PC-3 (cell line): ENCODE measurements around the gene CRAMP1. TPM values are rescaled to one million over a fixed set of nuclear protein-coding genes. Genes with fewer than 3 reads are reported as not detected.

ENCODE experiments used
- ATAC-seq: fragments of 200-7000 bp; cut with Tn5 transposase; 2 replicates; pipeline ENCODE4 v1.9.1; 2020; ENCODE audit warnings: mild to moderate bottlenecking, moderate library complexity
- BruUV-seq: library from RNA; stranded (reverse); fragments of 400-500 nt; replicated peaks from 2 replicates; lab custom pipeline; 2021; lab: Mats Ljungman, UMichigan
- CTCF ChIA-PET: fragments of 300-600 bp; sonication (Branson Sonifier 250); formaldehyde crosslinking; loops from one replicate; lab custom pipeline; 2022; ENCODE audit warnings: antibody characterized with exemption; lab: Charles Lee
- POLR2A ChIA-PET: fragments of 300-600 bp; sonication (Branson Sonifier 250); formaldehyde crosslinking; loops from one replicate; lab custom pipeline; 2022; ENCODE audit warnings: antibody characterized with exemption; ENCODE audit not compliant: unreplicated experiment; lab: Charles Lee
- DNase-seq: peaks from one replicate; pipeline ENCODE4 v3.0.0-alpha.2; 2015
- H2AFZ ChIP-seq: fragments of 300-600 bp; sonication (generic); 2 replicates; pipeline ENCODE4 v1.6.0; 2016; ENCODE audit warnings: antibody characterized with exemption, low read length
- H3F3A ChIP-seq: fragments of 300-600 bp; sonication (generic); one replicate; pipeline ENCODE4 v1.6.0; 2017; ENCODE audit warnings: antibody characterized with exemption, low read length, control low read depth, mild to moderate bottlenecking; ENCODE audit not compliant: unreplicated experiment
- H3K27ac ChIP-seq: fragments of 300-600 bp; sonication (generic); 2 replicates; pipeline ENCODE4 v1.5.1; 2016; ENCODE audit warnings: mild to moderate bottlenecking, low read length
- H3K27me3 ChIP-seq: fragments of 300-600 bp; sonication (generic); 2 replicates; pipeline ENCODE4 v1.6.1; 2016; ENCODE audit warnings: low read length, mixed read lengths
- H3K36me3 ChIP-seq: fragments of 300-600 bp; sonication (generic); 2 replicates; pipeline ENCODE4 v1.6.1; 2016; ENCODE audit warnings: low read depth, mixed run types, low read length, mixed read lengths
- H3K4me1 ChIP-seq: fragments of 300-600 bp; sonication (generic); 2 replicates; pipeline ENCODE4 v1.5.1; 2016; ENCODE audit warnings: low read length; ENCODE audit not compliant: insufficient read depth
- H3K4me2 ChIP-seq: fragments of 300-600 bp; sonication (generic); 2 replicates; pipeline ENCODE4 v1.6.0; 2016; ENCODE audit warnings: low read length
- H3K4me3 ChIP-seq: fragments of 300-600 bp; sonication (generic); 2 replicates; pipeline ENCODE4 v1.5.1; 2016; ENCODE audit warnings: mild to moderate bottlenecking, low read length, mixed read lengths
- H3K79me2 ChIP-seq: fragments of 300-600 bp; sonication (generic); 2 replicates; pipeline ENCODE4 v1.6.1; 2017; ENCODE audit warnings: low read length, mixed read lengths
- H3K9ac ChIP-seq: fragments of 300-600 bp; sonication (generic); 2 replicates; pipeline ENCODE4 v1.6.0; 2016; ENCODE audit warnings: mild to moderate bottlenecking, low read length
- H3K9me2 ChIP-seq: fragments of 300-600 bp; sonication (generic); replicated peaks from 2 replicates; pipeline ENCODE4 v1.6.1; 2016; ENCODE audit warnings: mixed run types, low read length, mixed read lengths
- H3K9me3 ChIP-seq: fragments of 300-600 bp; sonication (generic); 2 replicates; pipeline ENCODE4 v1.6.1; 2016; ENCODE audit warnings: low read length, mixed read lengths
- H4K20me1 ChIP-seq: fragments of 300-600 bp; sonication (generic); 2 replicates; pipeline ENCODE4 v1.6.1; 2016; ENCODE audit warnings: low read length, mixed read lengths
- CTCF ChIP-seq: fragments of 300-600 bp; sonication (generic); conservative IDR thresholded peaks from 2 replicates; pipeline ENCODE4 v1.5.1; 2017; ENCODE audit warnings: antibody characterized with exemption, low read depth, mild to moderate bottlenecking, low read length
- EZH2 ChIP-seq: fragments of 300-600 bp; sonication (generic); IDR thresholded peaks from one replicate; pipeline ENCODE4 v1.6.1; 2017; ENCODE audit warnings: antibody characterized with exemption, mild to moderate bottlenecking, low read length; ENCODE audit not compliant: unreplicated experiment
- EZH2phosphoT487 ChIP-seq: fragments of 300-600 bp; sonication (generic); IDR thresholded peaks from 2 replicates; pipeline ENCODE4 v1.6.1; 2018; ENCODE audit warnings: mild to moderate bottlenecking, antibody characterized with exemption, low read length, borderline replicate concordance
- intact Hi-C: fragments of 100-400 bp; cut with micrococcal nuclease; formaldehyde crosslinking; loops from 2 replicates; pipeline ENCODE4 v1.9.0; 2023
- total RNA-seq: library from RNA; depleted of rRNA; stranded (reverse); fragments of >200 nt; gene quantifications from 2 replicates; pipeline ENCODE4 v1.2.3, GENCODE V29; 2014

The CRAMP1 gene
- total RNA-seq, 1 experiment from 2014 or later, result 8.5 TPM

GRCh38 chr16:1614456-1615102 is 2.4 kb downstream of the CRAMP1 start:
- peaks cover 71% of the 10 kb centered on the region for H3K79me2 ChIP-seq
- CTCF ChIA-PET, result no interaction called here
- H3K4me2 ChIP-seq, result peak overlapping the region; percentile 76
- TF ChIP-seq CTCF, result no peak
- no peak for TF ChIP-seq EZH2phosphoT487
- no peak for TF ChIP-seq EZH2
- H3K4me3 ChIP-seq, result peak overlapping the region; percentile 66
- no peaks in the 10 kb centered on the region for H3K9me2 ChIP-seq
- ATAC-seq (no peak), DNase-seq (peak; percentile 12)
- BruUV-seq, result no TSS peak
- no peak overlapping the region for H2AFZ ChIP-seq
- H3K9me3 ChIP-seq, result no peaks in the 10 kb centered on the region
- no peak overlapping the region for H3K27ac ChIP-seq
- H3K4me1 ChIP-seq, result peaks cover 20% of the 10 kb centered on the region
- no peaks in the 10 kb centered on the region for H3K27me3 ChIP-seq
- POLR2A ChIA-PET, result interaction anchor here (0.6 kb wide), 1 partner anchor 1409 kb away, joined by 5 read pairs; no protein-coding TSS in a partner anchor
- H3K9ac ChIP-seq, result peak overlapping the region; percentile 76
- H3K36me3 ChIP-seq, result peaks cover 14% of the 10 kb centered on the region
- intact Hi-C loops, result loop anchor here (5.0 kb wide), 2 partner anchors 33 to 93 kb away; partner anchors contain the start of gene MAPK8IP3
- no peaks in the 10 kb centered on the region for H3F3A ChIP-seq
- H4K20me1 ChIP-seq, result peaks cover 6% of the 10 kb centered on the region; the same call in 1 of the 2 replicates

GRCh38 chr16:1615761-1616160 is 3.6 kb downstream of the CRAMP1 start:
- Histone ChIP-seq H3K36me3 (peaks cover 14% of the 10 kb centered on the region), H3K4me1 (peaks cover 15% of the 10 kb centered on the region), H3K4me2 (peak overlapping the region; percentile 76), H3F3A (no peaks in the 10 kb centered on the region), H3K4me3 (peak overlapping the region; percentile 66; the same call in 1 of the 2 replicates), H3K9me2 (no peaks in the 10 kb centered on the region), H2AFZ (no peak overlapping the region), H3K9ac (no peak overlapping the region), H4K20me1 (peaks cover 6% of the 10 kb centered on the region; the same call in 1 of the 2 replicates), H3K79me2 (peaks cover 77% of the 10 kb centered on the region), H3K27ac (no peak overlapping the region), H3K27me3 (no peaks in the 10 kb centered on the region), H3K9me3 (no peaks in the 10 kb centered on the region)
- intact Hi-C loops, result no loop called here
- ChIA-PET CTCF (no interaction called here), POLR2A (no interaction called here)
- BruUV-seq, result no TSS peak
- DNase-seq, result no peak
- TF ChIP-seq EZH2phosphoT487, result no peak
- TF ChIP-seq CTCF, result no peak
- no peak for TF ChIP-seq EZH2
- no peak for ATAC-seq

- no TSS peak for BruUV-seq
- intact Hi-C loops, result no loop called here
Measured at GRCh38 chr16:1619976-1620375, 7.8 kb downstream of the CRAMP1 start.

More at GRCh38 chr16:1619976-1620375, 7.8 kb downstream of the CRAMP1 start:
- Histone ChIP-seq H3K9ac (no peak overlapping the region), H3K36me3 (peaks cover 14% of the 10 kb centered on the region), H3K79me2 (peaks cover 88% of the 10 kb centered on the region), H3F3A (no peaks in the 10 kb centered on the region), H3K27me3 (no peaks in the 10 kb centered on the region), H4K20me1 (no peaks in the 10 kb centered on the region), H3K9me3 (no peaks in the 10 kb centered on the region), H3K9me2 (no peaks in the 10 kb centered on the region), H3K27ac (no peak overlapping the region), H2AFZ (no peak overlapping the region), H3K4me3 (no peak overlapping the region), H3K4me1 (peaks cover 9% of the 10 kb centered on the region), H3K4me2 (no peak overlapping the region)
- CTCF ChIA-PET, result no interaction called here
- ATAC-seq, result no peak
- DNase-seq, result no peak
- POLR2A ChIA-PET, result no interaction called here
- TF ChIP-seq EZH2 (no peak), EZH2phosphoT487 (no peak), CTCF (no peak)
